WTC11 (cell line): Measurements from ENCODE around the gene ZNF593OS.

Experiments
- CREB1 ChIP-seq: sonication (generic); formaldehyde crosslinking; IDR thresholded peaks from 2 replicates; pipeline ENCODE4 v1.8.0; 2023; ENCODE audit warnings: mild to moderate bottlenecking, missing genetic modification reagents
- CTCF ChIP-seq: fragments of 200-600 bp; IDR thresholded peaks from 2 replicates; pipeline ENCODE4 v1.8.0; 2022; ENCODE audit warnings: antibody characterized with exemption
- ETV6 ChIP-seq: sonication (generic); formaldehyde crosslinking; IDR thresholded peaks from 2 replicates; pipeline ENCODE4 v1.8.1; 2022; ENCODE audit warnings: mild to moderate bottlenecking, missing genetic modification reagents
- GABPB1 ChIP-seq: sonication (generic); formaldehyde crosslinking; IDR thresholded peaks from 2 replicates; pipeline ENCODE4 v1.8.1; 2023; ENCODE audit warnings: mild to moderate bottlenecking, missing genetic modification reagents
- TCF7 ChIP-seq: sonication (generic); formaldehyde crosslinking; IDR thresholded peaks from 2 replicates; pipeline ENCODE4 v1.8.0; 2022; ENCODE audit warnings: mild to moderate bottlenecking, low read depth, missing genetic modification reagents, moderate library complexity

- TF ChIP-seq CTCF (no peak), ETV6 (CRISPR knock-in tag) (no peak), TCF7 (CRISPR knock-in tag) (no peak), GABPB1 (no peak), CREB1 (no peak)
Measured at GRCh38 chr1:26197301-26197700, 25.7 kb upstream of the ZNF593OS start.
